ENCODE data around the gene STIP1. TPM values are rescaled to one million over a fixed set of nuclear protein-coding genes. Genes with fewer than 3 reads are reported as not detected.

STIP1 gene
- total and polyA plus RNA-seq, 2 of the 8 experiments (the other 6 are each of a cell fraction or from before 2014, with no cell fraction given): 140 to 329 TPM

GRCh38 chr11:64185175-64185692 is 737 bp upstream of the STIP1 start (continued):
- TF ChIP-seq E2F6 (IDR thresholded peaks at IDR 0.05) (peak; percentile 94), CEBPB (IDR thresholded peaks at IDR 0.05; ENCODE audit: low read depth, low read length) (no peak), CHD1 (IDR thresholded peaks at IDR 0.05; ENCODE audit: low read depth, low read length) (no peak), CREB1 (IDR thresholded peaks at IDR 0.05) (no peak), EZH2 (IDR thresholded peaks at IDR 0.05; ENCODE audit: low read depth, low read length, severe bottlenecking) (no peak)
- TF ChIP-seq, protein P1, sequence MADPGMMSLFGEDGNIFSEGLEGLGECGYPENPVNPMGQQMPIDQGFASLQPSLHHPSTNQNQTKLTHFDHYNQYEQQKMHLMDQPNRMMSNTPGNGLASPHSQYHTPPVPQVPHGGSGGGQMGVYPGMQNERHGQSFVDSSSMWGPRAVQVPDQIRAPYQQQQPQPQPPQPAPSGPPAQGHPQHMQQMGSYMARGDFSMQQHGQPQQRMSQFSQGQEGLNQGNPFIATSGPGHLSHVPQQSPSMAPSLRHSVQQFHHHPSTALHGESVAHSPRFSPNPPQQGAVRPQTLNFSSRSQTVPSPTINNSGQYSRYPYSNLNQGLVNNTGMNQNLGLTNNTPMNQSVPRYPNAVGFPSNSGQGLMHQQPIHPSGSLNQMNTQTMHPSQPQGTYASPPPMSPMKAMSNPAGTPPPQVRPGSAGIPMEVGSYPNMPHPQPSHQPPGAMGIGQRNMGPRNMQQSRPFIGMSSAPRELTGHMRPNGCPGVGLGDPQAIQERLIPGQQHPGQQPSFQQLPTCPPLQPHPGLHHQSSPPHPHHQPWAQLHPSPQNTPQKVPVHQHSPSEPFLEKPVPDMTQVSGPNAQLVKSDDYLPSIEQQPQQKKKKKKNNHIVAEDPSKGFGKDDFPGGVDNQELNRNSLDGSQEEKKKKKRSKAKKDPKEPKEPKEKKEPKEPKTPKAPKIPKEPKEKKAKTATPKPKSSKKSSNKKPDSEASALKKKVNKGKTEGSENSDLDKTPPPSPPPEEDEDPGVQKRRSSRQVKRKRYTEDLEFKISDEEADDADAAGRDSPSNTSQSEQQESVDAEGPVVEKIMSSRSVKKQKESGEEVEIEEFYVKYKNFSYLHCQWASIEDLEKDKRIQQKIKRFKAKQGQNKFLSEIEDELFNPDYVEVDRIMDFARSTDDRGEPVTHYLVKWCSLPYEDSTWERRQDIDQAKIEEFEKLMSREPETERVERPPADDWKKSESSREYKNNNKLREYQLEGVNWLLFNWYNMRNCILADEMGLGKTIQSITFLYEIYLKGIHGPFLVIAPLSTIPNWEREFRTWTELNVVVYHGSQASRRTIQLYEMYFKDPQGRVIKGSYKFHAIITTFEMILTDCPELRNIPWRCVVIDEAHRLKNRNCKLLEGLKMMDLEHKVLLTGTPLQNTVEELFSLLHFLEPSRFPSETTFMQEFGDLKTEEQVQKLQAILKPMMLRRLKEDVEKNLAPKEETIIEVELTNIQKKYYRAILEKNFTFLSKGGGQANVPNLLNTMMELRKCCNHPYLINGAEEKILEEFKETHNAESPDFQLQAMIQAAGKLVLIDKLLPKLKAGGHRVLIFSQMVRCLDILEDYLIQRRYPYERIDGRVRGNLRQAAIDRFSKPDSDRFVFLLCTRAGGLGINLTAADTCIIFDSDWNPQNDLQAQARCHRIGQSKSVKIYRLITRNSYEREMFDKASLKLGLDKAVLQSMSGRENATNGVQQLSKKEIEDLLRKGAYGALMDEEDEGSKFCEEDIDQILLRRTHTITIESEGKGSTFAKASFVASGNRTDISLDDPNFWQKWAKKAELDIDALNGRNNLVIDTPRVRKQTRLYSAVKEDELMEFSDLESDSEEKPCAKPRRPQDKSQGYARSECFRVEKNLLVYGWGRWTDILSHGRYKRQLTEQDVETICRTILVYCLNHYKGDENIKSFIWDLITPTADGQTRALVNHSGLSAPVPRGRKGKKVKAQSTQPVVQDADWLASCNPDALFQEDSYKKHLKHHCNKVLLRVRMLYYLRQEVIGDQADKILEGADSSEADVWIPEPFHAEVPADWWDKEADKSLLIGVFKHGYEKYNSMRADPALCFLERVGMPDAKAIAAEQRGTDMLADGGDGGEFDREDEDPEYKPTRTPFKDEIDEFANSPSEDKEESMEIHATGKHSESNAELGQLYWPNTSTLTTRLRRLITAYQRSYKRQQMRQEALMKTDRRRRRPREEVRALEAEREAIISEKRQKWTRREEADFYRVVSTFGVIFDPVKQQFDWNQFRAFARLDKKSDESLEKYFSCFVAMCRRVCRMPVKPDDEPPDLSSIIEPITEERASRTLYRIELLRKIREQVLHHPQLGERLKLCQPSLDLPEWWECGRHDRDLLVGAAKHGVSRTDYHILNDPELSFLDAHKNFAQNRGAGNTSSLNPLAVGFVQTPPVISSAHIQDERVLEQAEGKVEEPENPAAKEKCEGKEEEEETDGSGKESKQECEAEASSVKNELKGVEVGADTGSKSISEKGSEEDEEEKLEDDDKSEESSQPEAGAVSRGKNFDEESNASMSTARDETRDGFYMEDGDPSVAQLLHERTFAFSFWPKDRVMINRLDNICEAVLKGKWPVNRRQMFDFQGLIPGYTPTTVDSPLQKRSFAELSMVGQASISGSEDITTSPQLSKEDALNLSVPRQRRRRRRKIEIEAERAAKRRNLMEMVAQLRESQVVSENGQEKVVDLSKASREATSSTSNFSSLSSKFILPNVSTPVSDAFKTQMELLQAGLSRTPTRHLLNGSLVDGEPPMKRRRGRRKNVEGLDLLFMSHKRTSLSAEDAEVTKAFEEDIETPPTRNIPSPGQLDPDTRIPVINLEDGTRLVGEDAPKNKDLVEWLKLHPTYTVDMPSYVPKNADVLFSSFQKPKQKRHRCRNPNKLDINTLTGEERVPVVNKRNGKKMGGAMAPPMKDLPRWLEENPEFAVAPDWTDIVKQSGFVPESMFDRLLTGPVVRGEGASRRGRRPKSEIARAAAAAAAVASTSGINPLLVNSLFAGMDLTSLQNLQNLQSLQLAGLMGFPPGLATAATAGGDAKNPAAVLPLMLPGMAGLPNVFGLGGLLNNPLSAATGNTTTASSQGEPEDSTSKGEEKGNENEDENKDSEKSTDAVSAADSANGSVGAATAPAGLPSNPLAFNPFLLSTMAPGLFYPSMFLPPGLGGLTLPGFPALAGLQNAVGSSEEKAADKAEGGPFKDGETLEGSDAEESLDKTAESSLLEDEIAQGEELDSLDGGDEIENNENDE (IDR thresholded peaks at IDR 0.05; ENCODE audit: insufficient replicate concordance, low read length): no peak
- TF ChIP-seq, protein P2, sequence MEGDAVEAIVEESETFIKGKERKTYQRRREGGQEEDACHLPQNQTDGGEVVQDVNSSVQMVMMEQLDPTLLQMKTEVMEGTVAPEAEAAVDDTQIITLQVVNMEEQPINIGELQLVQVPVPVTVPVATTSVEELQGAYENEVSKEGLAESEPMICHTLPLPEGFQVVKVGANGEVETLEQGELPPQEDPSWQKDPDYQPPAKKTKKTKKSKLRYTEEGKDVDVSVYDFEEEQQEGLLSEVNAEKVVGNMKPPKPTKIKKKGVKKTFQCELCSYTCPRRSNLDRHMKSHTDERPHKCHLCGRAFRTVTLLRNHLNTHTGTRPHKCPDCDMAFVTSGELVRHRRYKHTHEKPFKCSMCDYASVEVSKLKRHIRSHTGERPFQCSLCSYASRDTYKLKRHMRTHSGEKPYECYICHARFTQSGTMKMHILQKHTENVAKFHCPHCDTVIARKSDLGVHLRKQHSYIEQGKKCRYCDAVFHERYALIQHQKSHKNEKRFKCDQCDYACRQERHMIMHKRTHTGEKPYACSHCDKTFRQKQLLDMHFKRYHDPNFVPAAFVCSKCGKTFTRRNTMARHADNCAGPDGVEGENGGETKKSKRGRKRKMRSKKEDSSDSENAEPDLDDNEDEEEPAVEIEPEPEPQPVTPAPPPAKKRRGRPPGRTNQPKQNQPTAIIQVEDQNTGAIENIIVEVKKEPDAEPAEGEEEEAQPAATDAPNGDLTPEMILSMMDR (IDR thresholded peaks at IDR 0.05; ENCODE audit: control extremely low read depth in 1 of 3, insufficient read depth in 1 of 3, low read depth in 1 of 3, low read length in 3 of 3): 0 out of 4 replicates have a peak, but pooled peaks of 1 of the 3 experiments have one; percentile 6

Data from H1 (cell line).